ENCODE data around the gene KCNJ15. TPM values are rescaled to one million over a fixed set of nuclear protein-coding genes. Genes with fewer than 3 reads are reported as not detected.

The KCNJ15 gene
- under 1 TPM; 0.60 to 0.96 TPM for total RNA-seq

- no peak within 1 kb of the TSS for H3K27ac Mint-ChIP-seq
- no peaks in the 10 kb centered on the region for H3K9me3 Mint-ChIP-seq
- H3K27me3 Mint-ChIP-seq (ENCODE audit: low read depth) = peaks cover 10% of the 10 kb centered on the region
- CTCF ChIA-PET = no interaction called here
- H3K36me3 Mint-ChIP-seq (ENCODE audit: low read depth) = no peaks in the 10 kb centered on the region
- no peak within 1 kb of the TSS for H3K4me3 Mint-ChIP-seq
- no peak for DNase-seq
- intact Hi-C loops (cut with micrococcal nuclease) = no loop called here
- no peaks in the 10 kb centered on the region for H3K4me1 Mint-ChIP-seq (ENCODE audit: low read depth)
Measured at GRCh38 chr21:38256599-38257302, at the start of gene KCNJ15. KCNJ15 (plus strand) TSS chr21:38256991; CDS start chr21:38299262, 42,271 bp downstream.

- Mint-ChIP-seq H3K27me3 (ENCODE audit: low read depth) (peaks cover 15% of the 10 kb centered on the region), H3K27ac (no peak overlapping the region), H3K4me3 (no peak overlapping the region), H3K36me3 (ENCODE audit: low read depth) (no peaks in the 10 kb centered on the region), H3K4me1 (ENCODE audit: low read depth) (peaks cover 4% of the 10 kb centered on the region), H3K9me3 (no peaks in the 10 kb centered on the region)
- intact Hi-C loops (cut with micrococcal nuclease) = no loop called here
- CTCF ChIA-PET = interaction anchor here (1.2 to 3.1 kb wide), 4 partner anchors 10 to 148 kb away, joined by 6 to 20 read pairs (median 14); no protein-coding TSS in a partner anchor
- DNase-seq = no peak
Measured at GRCh38 chr21:38208118-38208517, 48.7 kb upstream of the KCNJ15 start.

- CTCF ChIA-PET = no interaction called here
- Mint-ChIP-seq H3K4me3 (no peak overlapping the region), H3K4me1 (ENCODE audit: low read depth) (peaks cover 4% of the 10 kb centered on the region), H3K27me3 (ENCODE audit: low read depth) (peaks cover 15% of the 10 kb centered on the region), H3K27ac (no peak overlapping the region), H3K36me3 (ENCODE audit: low read depth) (no peaks in the 10 kb centered on the region), H3K9me3 (no peaks in the 10 kb centered on the region)
- DNase-seq = no peak
- intact Hi-C loops (cut with micrococcal nuclease) = no loop called here
Measured at GRCh38 chr21:38211321-38211720, 45.5 kb upstream of the KCNJ15 start.

GRCh38 chr21:38212706-38213105, 44.1 kb upstream of the KCNJ15 start:
- intact Hi-C loops (cut with micrococcal nuclease) = no loop called here
- Mint-ChIP-seq H3K27ac (no peak overlapping the region), H3K9me3 (no peaks in the 10 kb centered on the region), H3K4me1 (ENCODE audit: low read depth) (peaks cover 4% of the 10 kb centered on the region), H3K27me3 (ENCODE audit: low read depth) (peaks cover 15% of the 10 kb centered on the region), H3K4me3 (no peak overlapping the region), H3K36me3 (ENCODE audit: low read depth) (no peaks in the 10 kb centered on the region)
- CTCF ChIA-PET = interaction anchor here (0.7 to 8.1 kb wide), 2 partner anchors 55 to 139 kb away, joined by 3 to 127 read pairs; no protein-coding TSS in a partner anchor
- no peak for DNase-seq

GRCh38 chr21:38219049-38219628, 37.7 kb upstream of the KCNJ15 start:
- Mint-ChIP-seq H3K27me3 (ENCODE audit: low read depth) (no peaks in the 10 kb centered on the region), H3K27ac (no peak overlapping the region), H3K4me3 (no peak overlapping the region), H3K9me3 (peaks cover 20% of the 10 kb centered on the region), H3K4me1 (ENCODE audit: low read depth) (peaks cover 3% of the 10 kb centered on the region), H3K36me3 (ENCODE audit: low read depth) (peaks cover 2% of the 10 kb centered on the region)
- CTCF ChIA-PET = interaction anchor here (0.6 to 8.1 kb wide), 22 partner anchors 9 to 152 kb away, joined by 3 to 127 read pairs (median 5); no protein-coding TSS in a partner anchor
- DNase-seq = peak; percentile 78
- intact Hi-C loops (cut with micrococcal nuclease) = loop anchor here (1.0 kb wide), 4 partner anchors 60 to 137 kb away; no protein-coding TSS in a partner anchor

GRCh38 chr21:38220270-38220737, 36.5 kb upstream of the KCNJ15 start:
- H3K36me3 Mint-ChIP-seq (ENCODE audit: low read depth) = peaks cover 3% of the 10 kb centered on the region
- H3K4me3 Mint-ChIP-seq = no peak overlapping the region
- peaks cover 28% of the 10 kb centered on the region for H3K9me3 Mint-ChIP-seq
- no peak overlapping the region for H3K27ac Mint-ChIP-seq
- peaks cover 3% of the 10 kb centered on the region for H3K4me1 Mint-ChIP-seq (ENCODE audit: low read depth)
- CTCF ChIA-PET = interaction anchor here (0.6 to 8.1 kb wide), 12 partner anchors 14 to 157 kb away, joined by 3 to 127 read pairs (median 3); no protein-coding TSS in a partner anchor
- no peak for DNase-seq
- intact Hi-C loops (cut with micrococcal nuclease) = loop anchor here (2.0 kb wide), 1 partner anchor 24 kb away; no protein-coding TSS in a partner anchor
- no peaks in the 10 kb centered on the region for H3K27me3 Mint-ChIP-seq (ENCODE audit: low read depth)

- H3K36me3 Mint-ChIP-seq (ENCODE audit: low read depth) = peaks cover 3% of the 10 kb centered on the region
- intact Hi-C loops (cut with micrococcal nuclease) = loop anchor here (2.0 kb wide), 1 partner anchor 23 kb away; no protein-coding TSS in a partner anchor
- DNase-seq = no peak
- H3K27ac Mint-ChIP-seq = no peak overlapping the region
- H3K27me3 Mint-ChIP-seq (ENCODE audit: low read depth) = no peaks in the 10 kb centered on the region
- CTCF ChIA-PET = interaction anchor here (0.7 to 3.7 kb wide), 2 partner anchors 131 kb away, joined by 3 to 14 read pairs; no protein-coding TSS in a partner anchor
- peaks cover 3% of the 10 kb centered on the region for H3K4me1 Mint-ChIP-seq (ENCODE audit: low read depth)
- peaks cover 38% of the 10 kb centered on the region for H3K9me3 Mint-ChIP-seq
- no peak overlapping the region for H3K4me3 Mint-ChIP-seq
Measured at GRCh38 chr21:38221594-38221993, 35.2 kb upstream of the KCNJ15 start.

GRCh38 chr21:38223893-38224540, 32.8 kb upstream of the KCNJ15 start:
- H3K36me3 Mint-ChIP-seq (ENCODE audit: low read depth) = peaks cover 3% of the 10 kb centered on the region
- intact Hi-C loops (cut with micrococcal nuclease) = no loop called here
- H3K4me3 Mint-ChIP-seq = no peak overlapping the region
- no peak overlapping the region for H3K27ac Mint-ChIP-seq
- peaks cover 3% of the 10 kb centered on the region for H3K4me1 Mint-ChIP-seq (ENCODE audit: low read depth)
- peaks cover 50% of the 10 kb centered on the region for H3K9me3 Mint-ChIP-seq
- CTCF ChIA-PET = interaction anchor here (3.7 kb wide), 1 partner anchor 129 kb away, joined by 14 read pairs; no protein-coding TSS in a partner anchor
- peak; percentile 52 for DNase-seq
- H3K27me3 Mint-ChIP-seq (ENCODE audit: low read depth) = no peaks in the 10 kb centered on the region

- H3K4me1 Mint-ChIP-seq (ENCODE audit: low read depth) = no peaks in the 10 kb centered on the region
- intact Hi-C loops (cut with micrococcal nuclease) = no loop called here
- peaks cover 65% of the 10 kb centered on the region for H3K9me3 Mint-ChIP-seq
- peaks cover 7% of the 10 kb centered on the region for H3K36me3 Mint-ChIP-seq (ENCODE audit: low read depth)
- no peak overlapping the region for H3K27ac Mint-ChIP-seq
- DNase-seq = no peak
- no peaks in the 10 kb centered on the region for H3K27me3 Mint-ChIP-seq (ENCODE audit: low read depth)
- H3K4me3 Mint-ChIP-seq = no peak overlapping the region
- CTCF ChIA-PET = interaction anchor here (0.9 kb wide), 1 partner anchor 15 kb away, joined by 4 read pairs; no protein-coding TSS in a partner anchor
Measured at GRCh38 chr21:38227401-38227800, 29.4 kb upstream of the KCNJ15 start.

GRCh38 chr21:38228115-38228514, 28.7 kb upstream of the KCNJ15 start:
- no peaks in the 10 kb centered on the region for H3K4me1 Mint-ChIP-seq (ENCODE audit: low read depth)
- DNase-seq = no peak
- H3K4me3 Mint-ChIP-seq = no peak overlapping the region
- no peaks in the 10 kb centered on the region for H3K27me3 Mint-ChIP-seq (ENCODE audit: low read depth)
- CTCF ChIA-PET = interaction anchor here (1.8 kb wide), 1 partner anchor 9 kb away, joined by 5 read pairs; no protein-coding TSS in a partner anchor
- peaks cover 7% of the 10 kb centered on the region for H3K36me3 Mint-ChIP-seq (ENCODE audit: low read depth)
- intact Hi-C loops (cut with micrococcal nuclease) = no loop called here
- H3K9me3 Mint-ChIP-seq = peaks cover 60% of the 10 kb centered on the region
- H3K27ac Mint-ChIP-seq = no peak overlapping the region

- H3K27me3 Mint-ChIP-seq (ENCODE audit: low read depth) = no peaks in the 10 kb centered on the region
- H3K4me3 Mint-ChIP-seq = no peak overlapping the region
- no peak for DNase-seq
- H3K27ac Mint-ChIP-seq = no peak overlapping the region
- peaks cover 7% of the 10 kb centered on the region for H3K36me3 Mint-ChIP-seq (ENCODE audit: low read depth)
- intact Hi-C loops (cut with micrococcal nuclease) = no loop called here
- CTCF ChIA-PET = interaction anchor here (1.8 kb wide), 1 partner anchor 10 kb away, joined by 5 read pairs; no protein-coding TSS in a partner anchor
- H3K4me1 Mint-ChIP-seq (ENCODE audit: low read depth) = no peaks in the 10 kb centered on the region
- peaks cover 58% of the 10 kb centered on the region for H3K9me3 Mint-ChIP-seq
Measured at GRCh38 chr21:38228537-38228936, 28.3 kb upstream of the KCNJ15 start.

All from activated naive CD4-positive, alpha-beta T cell treated with anti-CD3 and anti-CD28 coated beads for 36 hours (primary cell).